ENCODE data around the gene RAP1GAP. TPM values are rescaled to one million over a fixed set of nuclear protein-coding genes. Genes with fewer than 3 reads are reported as not detected.

The RAP1GAP gene
- total and polyA plus RNA-seq, 9 of the 15 experiments (the other 6 are each of a cell fraction or from before 2014, with no cell fraction given), result 0.29 to 30.2 (median 19.2) TPM

- peak; percentile 75 for TF ChIP-seq NCOR1 (IDR thresholded peaks at IDR 0.05)
- no peak for TF ChIP-seq YBX1 (IDR thresholded peaks at IDR 0.05)
- no peak; the same call in none of the 2 replicates for TF ChIP-seq ZFX (CRISPR knock-in tag; IDR thresholded peaks at IDR 0.05)
- TF ChIP-seq, protein P1, sequence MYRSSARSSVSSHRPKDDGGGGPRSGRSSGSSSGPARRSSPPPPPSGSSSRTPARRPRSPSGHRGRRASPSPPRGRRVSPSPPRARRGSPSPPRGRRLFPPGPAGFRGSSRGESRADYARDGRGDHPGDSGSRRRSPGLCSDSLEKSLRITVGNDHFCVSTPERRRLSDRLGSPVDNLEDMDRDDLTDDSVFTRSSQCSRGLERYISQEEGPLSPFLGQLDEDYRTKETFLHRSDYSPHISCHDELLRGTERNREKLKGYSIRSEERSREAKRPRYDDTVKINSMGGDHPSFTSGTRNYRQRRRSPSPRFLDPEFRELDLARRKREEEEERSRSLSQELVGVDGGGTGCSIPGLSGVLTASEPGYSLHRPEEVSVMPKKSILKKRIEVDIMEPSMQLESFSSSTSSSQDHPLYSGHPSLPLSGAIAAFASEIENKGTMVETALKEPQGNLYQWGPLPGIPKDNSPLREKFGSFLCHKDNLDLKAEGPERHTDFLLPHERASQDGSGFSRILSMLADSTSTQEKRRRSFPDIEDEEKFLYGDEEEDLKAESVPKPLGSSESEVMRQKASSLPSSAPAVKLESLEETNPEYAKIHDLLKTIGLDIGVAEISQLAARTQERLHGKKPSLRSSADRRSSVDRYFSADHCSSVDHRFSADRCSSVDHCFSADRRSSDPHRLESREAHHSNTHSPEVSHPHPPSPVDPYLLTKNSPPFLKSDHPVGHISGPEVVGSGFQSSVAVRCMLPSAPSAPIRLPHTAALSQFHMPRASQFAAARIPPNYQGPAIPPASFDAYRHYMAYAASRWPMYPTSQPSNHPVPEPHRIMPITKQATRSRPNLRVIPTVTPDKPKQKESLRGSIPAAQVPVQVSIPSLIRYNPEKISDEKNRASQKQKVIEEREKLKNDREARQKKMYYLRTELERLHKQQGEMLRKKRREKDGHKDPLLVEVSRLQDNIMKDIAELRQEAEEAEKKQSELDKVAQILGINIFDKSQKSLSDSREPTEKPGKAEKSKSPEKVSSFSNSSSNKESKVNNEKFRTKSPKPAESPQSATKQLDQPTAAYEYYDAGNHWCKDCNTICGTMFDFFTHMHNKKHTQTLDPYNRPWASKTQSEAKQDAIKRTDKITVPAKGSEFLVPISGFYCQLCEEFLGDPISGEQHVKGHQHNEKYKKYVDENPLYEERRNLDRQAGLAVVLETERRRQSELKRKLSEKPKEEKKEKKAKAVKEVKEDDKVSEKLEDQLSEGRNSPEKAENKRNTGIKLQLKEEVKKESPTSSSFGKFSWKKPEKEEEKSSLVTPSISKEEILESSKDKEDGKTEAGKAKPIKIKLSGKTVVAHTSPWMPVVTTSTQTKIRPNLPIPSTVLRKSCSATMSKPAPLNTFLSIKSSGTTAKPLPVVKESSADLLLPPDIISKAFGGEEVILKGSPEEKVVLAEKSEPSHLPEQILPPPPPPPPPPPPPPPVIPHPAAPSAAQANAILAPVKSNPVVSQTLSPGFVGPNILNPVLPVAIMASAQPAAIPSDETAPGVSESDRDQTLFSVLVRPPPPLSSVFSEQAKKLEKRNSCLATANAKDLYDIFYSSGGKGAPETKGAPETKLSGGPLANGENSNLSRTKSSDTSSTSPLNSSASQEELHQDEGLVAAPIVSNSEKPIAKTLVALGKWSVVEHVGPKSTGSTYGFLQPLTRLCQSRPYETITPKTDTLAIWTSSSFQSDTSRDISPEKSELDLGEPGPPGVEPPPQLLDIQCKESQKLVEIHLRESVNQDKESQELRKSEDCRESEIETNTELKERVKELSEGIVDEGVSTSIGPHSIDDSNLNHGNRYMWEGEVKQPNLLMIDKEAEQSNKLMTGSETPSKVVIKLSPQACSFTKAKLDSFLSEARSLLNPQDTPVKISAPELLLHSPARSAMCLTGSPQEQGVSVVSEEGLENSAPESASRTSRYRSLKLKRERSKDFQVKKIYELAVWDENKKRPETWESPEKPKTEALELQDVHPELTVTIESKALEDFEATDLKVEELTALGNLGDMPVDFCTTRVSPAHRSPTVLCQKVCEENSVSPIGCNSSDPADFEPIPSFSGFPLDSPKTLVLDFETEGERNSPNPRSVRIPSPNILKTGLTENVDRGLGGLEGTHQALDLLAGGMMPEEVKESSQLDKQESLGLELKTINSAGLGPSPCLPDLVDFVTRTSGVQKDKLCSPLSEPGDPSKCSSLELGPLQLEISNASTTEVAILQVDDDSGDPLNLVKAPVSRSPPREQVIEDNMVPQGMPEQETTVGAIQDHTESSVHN (IDR thresholded peaks at IDR 0.05; ENCODE audit: borderline replicate concordance in 1 of 2, low read depth in 1 of 2), result no peak
- no peak for TF ChIP-seq CHD1 (IDR thresholded peaks at IDR 0.05; ENCODE audit: low read length)
- no peak for TF ChIP-seq HLTF (IDR thresholded peaks at IDR 0.05)
- no peak for TF ChIP-seq HES1 (IDR thresholded peaks at IDR 0.05; ENCODE audit: low read depth)
- TF ChIP-seq ZBTB1 (CRISPR knock-in tag; IDR thresholded peaks at IDR 0.05; ENCODE audit: borderline replicate concordance, low read depth), result no peak
- TF ChIP-seq, protein P2, sequence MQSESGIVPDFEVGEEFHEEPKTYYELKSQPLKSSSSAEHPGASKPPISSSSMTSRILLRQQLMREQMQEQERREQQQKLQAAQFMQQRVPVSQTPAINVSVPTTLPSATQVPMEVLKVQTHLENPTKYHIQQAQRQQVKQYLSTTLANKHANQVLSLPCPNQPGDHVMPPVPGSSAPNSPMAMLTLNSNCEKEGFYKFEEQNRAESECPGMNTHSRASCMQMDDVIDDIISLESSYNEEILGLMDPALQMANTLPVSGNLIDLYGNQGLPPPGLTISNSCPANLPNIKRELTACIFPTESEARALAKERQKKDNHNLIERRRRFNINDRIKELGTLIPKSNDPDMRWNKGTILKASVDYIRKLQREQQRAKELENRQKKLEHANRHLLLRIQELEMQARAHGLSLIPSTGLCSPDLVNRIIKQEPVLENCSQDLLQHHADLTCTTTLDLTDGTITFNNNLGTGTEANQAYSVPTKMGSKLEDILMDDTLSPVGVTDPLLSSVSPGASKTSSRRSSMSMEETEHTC (IDR thresholded peaks at IDR 0.05), result no peak
- no peak for TF ChIP-seq NR2C1 (IDR thresholded peaks at IDR 0.05)
- peak; percentile 45; the same call in 1 of the 2 replicates for TF ChIP-seq NR2C1 (tag; IDR thresholded peaks at IDR 0.05)
- TF ChIP-seq, protein P3, sequence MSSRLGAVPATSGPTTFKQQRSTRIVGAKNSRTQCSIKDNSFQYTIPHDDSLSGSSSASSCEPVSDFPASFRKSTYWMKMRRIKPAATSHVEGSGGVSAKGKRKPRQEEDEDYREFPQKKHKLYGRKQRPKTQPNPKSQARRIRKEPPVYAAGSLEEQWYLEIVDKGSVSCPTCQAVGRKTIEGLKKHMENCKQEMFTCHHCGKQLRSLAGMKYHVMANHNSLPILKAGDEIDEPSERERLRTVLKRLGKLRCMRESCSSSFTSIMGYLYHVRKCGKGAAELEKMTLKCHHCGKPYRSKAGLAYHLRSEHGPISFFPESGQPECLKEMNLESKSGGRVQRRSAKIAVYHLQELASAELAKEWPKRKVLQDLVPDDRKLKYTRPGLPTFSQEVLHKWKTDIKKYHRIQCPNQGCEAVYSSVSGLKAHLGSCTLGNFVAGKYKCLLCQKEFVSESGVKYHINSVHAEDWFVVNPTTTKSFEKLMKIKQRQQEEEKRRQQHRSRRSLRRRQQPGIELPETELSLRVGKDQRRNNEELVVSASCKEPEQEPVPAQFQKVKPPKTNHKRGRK (tag; IDR thresholded peaks at IDR 0.05), result no peak
- no peak for TF ChIP-seq SMAD2 (IDR thresholded peaks at IDR 0.05; ENCODE audit: low read depth, low read length)
Measured at GRCh38 chr1:21613072-21613867, 55.9 kb downstream of the RAP1GAP start (continued).

Data from K562 (cell line).